ENCODE data around the gene WWOX. TPM values are rescaled to one million over a fixed set of nuclear protein-coding genes. Genes with fewer than 3 reads are reported as not detected.

The WWOX gene
- total RNA-seq, 1 donor from 2014 or later: 7.3 TPM

GRCh38 chr16:79139799-79140198, 1040.3 kb downstream of the WWOX start:
- H3K9me3 Mint-ChIP-seq (ENCODE audit: unreplicated experiment): no peaks in the 10 kb centered on the region
- no peak for TF ChIP-seq EZH2 (IDR thresholded peaks at IDR 0.05; ENCODE audit: insufficient read depth, low read length)
- no peak for TF ChIP-seq CTCF (IDR thresholded peaks at IDR 0.05; ENCODE audit: insufficient read depth, low read depth, low read length)
- H3K4me3 Mint-ChIP-seq (ENCODE audit: unreplicated experiment): no peak overlapping the region
- no peaks in the 10 kb centered on the region for H3K4me1 ChIP-seq (ENCODE audit: insufficient read depth, low read length)
- no peak overlapping the region for H3K27ac Mint-ChIP-seq (ENCODE audit: unreplicated experiment)
- H3K27me3 Mint-ChIP-seq (ENCODE audit: low read depth, unreplicated experiment): peaks cover 10% of the 10 kb centered on the region
- H4K20me1 ChIP-seq (ENCODE audit: insufficient read depth, low read length): no peaks in the 10 kb centered on the region
- H3K79me2 ChIP-seq (ENCODE audit: insufficient read depth, low read length): no peaks in the 10 kb centered on the region
- no peak overlapping the region for H3K27ac ChIP-seq (ENCODE audit: low read depth, low read length)
- H2AFZ ChIP-seq (ENCODE audit: low read depth, low read length): no peak overlapping the region
- DNase-seq (ENCODE audit: low read depth): no peak
- H3K4me2 ChIP-seq (ENCODE audit: low read length): no peak overlapping the region
- no peaks in the 10 kb centered on the region for H3K4me1 Mint-ChIP-seq (ENCODE audit: low read depth, unreplicated experiment)
- H3K9me3 ChIP-seq (ENCODE audit: insufficient read depth, low read depth, low read length): no peaks in the 10 kb centered on the region
- H3K4me3 ChIP-seq (ENCODE audit: insufficient read depth, low read depth, low read length): no peak overlapping the region
- H3K36me3 ChIP-seq (ENCODE audit: insufficient read depth, low read length): no peaks in the 10 kb centered on the region
- no peak for FAIRE-seq
- no peak overlapping the region for H3K9ac ChIP-seq (ENCODE audit: low read length)
- H3K27me3 ChIP-seq (ENCODE audit: insufficient read depth, low read length): peaks cover 2% of the 10 kb centered on the region
- H3K36me3 Mint-ChIP-seq (ENCODE audit: low read depth, unreplicated experiment): no peaks in the 10 kb centered on the region

- FAIRE-seq (no peak), DNase-seq (ENCODE audit: low read depth) (no peak)
- no peaks in the 10 kb centered on the region for H3K36me3 Mint-ChIP-seq (ENCODE audit: low read depth, unreplicated experiment)
- Histone ChIP-seq H3K4me1 (ENCODE audit: insufficient read depth, low read length) (no peaks in the 10 kb centered on the region), H3K9ac (ENCODE audit: low read length) (no peak overlapping the region), H3K4me2 (ENCODE audit: low read length) (no peak overlapping the region), H3K36me3 (ENCODE audit: insufficient read depth, low read length) (no peaks in the 10 kb centered on the region), H3K4me3 (ENCODE audit: insufficient read depth, low read depth, low read length) (no peak overlapping the region), H3K9me3 (ENCODE audit: insufficient read depth, low read depth, low read length) (no peaks in the 10 kb centered on the region), H3K79me2 (ENCODE audit: insufficient read depth, low read length) (no peaks in the 10 kb centered on the region), H2AFZ (ENCODE audit: low read depth, low read length) (no peak overlapping the region), H3K27me3 (ENCODE audit: insufficient read depth, low read length) (no peaks in the 10 kb centered on the region), H3K27ac (ENCODE audit: low read depth, low read length) (no peak overlapping the region), H4K20me1 (ENCODE audit: insufficient read depth, low read length) (no peaks in the 10 kb centered on the region)
- no peaks in the 10 kb centered on the region for H3K9me3 Mint-ChIP-seq (ENCODE audit: unreplicated experiment)
- H3K4me3 Mint-ChIP-seq (ENCODE audit: unreplicated experiment): no peak overlapping the region
- peaks cover 6% of the 10 kb centered on the region for H3K27me3 Mint-ChIP-seq (ENCODE audit: low read depth, unreplicated experiment)
- no peak overlapping the region for H3K27ac Mint-ChIP-seq (ENCODE audit: unreplicated experiment)
- TF ChIP-seq CTCF (IDR thresholded peaks at IDR 0.05; ENCODE audit: insufficient read depth, low read depth, low read length): no peak
- H3K4me1 Mint-ChIP-seq (ENCODE audit: low read depth, unreplicated experiment): no peaks in the 10 kb centered on the region
These were observed 1043.6 kb downstream of the WWOX start for GRCh38 chr16:79143026-79143425.

GRCh38 chr16:79150151-79150550, 1050.7 kb downstream of the WWOX start:
- Histone ChIP-seq H3K36me3 (ENCODE audit: insufficient read depth, low read length) (no peaks in the 10 kb centered on the region), H3K9me3 (ENCODE audit: insufficient read depth, low read depth, low read length) (peaks cover 4% of the 10 kb centered on the region), H3K4me3 (ENCODE audit: insufficient read depth, low read depth, low read length) (no peak overlapping the region), H2AFZ (ENCODE audit: low read depth, low read length) (no peak overlapping the region), H3K4me1 (ENCODE audit: insufficient read depth, low read length) (no peaks in the 10 kb centered on the region), H3K27me3 (ENCODE audit: insufficient read depth, low read length) (no peaks in the 10 kb centered on the region), H3K27ac (ENCODE audit: low read depth, low read length) (no peak overlapping the region), H3K9ac (ENCODE audit: low read length) (no peak overlapping the region), H3K4me2 (ENCODE audit: low read length) (no peak overlapping the region), H4K20me1 (ENCODE audit: insufficient read depth, low read length) (no peaks in the 10 kb centered on the region), H3K79me2 (ENCODE audit: insufficient read depth, low read length) (no peaks in the 10 kb centered on the region)
- peaks cover 7% of the 10 kb centered on the region for H3K27me3 Mint-ChIP-seq (ENCODE audit: low read depth, unreplicated experiment)
- no peaks in the 10 kb centered on the region for H3K36me3 Mint-ChIP-seq (ENCODE audit: low read depth, unreplicated experiment)
- H3K4me3 Mint-ChIP-seq (ENCODE audit: unreplicated experiment): no peak overlapping the region
- TF ChIP-seq CTCF (IDR thresholded peaks at IDR 0.05; ENCODE audit: insufficient read depth, low read depth, low read length): no peak
- no peak for TF ChIP-seq EZH2 (IDR thresholded peaks at IDR 0.05; ENCODE audit: insufficient read depth, low read length)
- H3K27ac Mint-ChIP-seq (ENCODE audit: unreplicated experiment): no peak overlapping the region
- FAIRE-seq: no peak
- no peak for DNase-seq (ENCODE audit: low read depth)
- no peaks in the 10 kb centered on the region for H3K9me3 Mint-ChIP-seq (ENCODE audit: unreplicated experiment)
- H3K4me1 Mint-ChIP-seq (ENCODE audit: low read depth, unreplicated experiment): no peaks in the 10 kb centered on the region
